Measurements from ENCODE around the gene TMEM131.

Gene TMEM131

GRCh38 chr2:97735161-97735561 lies 260.6 kb downstream of the TMEM131 start:
- DNase-seq = no peak

- no peak for DNase-seq
Observed at GRCh38 chr2:97734061-97735051, 261.4 kb downstream of the TMEM131 start.

DNA sequence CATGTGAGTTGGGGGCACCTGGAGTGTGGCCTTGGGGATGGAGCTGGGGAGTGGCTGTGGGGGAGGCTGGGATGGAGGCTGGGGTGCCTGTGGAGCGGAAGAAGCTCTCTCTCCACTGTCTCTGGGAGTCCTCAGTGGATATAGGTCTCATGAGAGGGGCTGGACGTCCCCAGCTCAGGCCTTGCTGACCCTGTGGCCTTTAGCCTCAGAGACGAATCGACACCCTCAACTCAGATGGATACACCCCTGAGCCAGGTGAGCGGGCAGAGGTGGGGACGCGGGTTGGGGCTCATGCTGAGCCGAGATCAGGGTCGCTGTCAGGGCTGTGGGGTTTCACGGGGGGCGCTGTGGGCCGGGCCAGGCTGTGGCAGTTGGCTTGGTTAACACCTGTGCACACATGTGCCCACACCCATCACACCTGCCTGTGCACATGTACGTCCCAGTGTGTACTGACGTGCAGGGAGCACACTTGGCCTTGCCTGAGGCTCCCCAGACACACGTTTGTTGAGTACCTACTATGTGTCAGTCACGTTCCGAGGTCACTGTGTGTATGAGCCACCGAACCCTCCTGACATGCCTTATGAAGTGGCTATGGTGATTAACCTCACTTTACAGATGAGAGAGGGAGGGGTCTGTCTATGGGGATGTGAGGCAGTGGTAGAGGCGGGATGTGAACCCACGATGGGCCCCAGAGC lies 262.3 kb downstream of the TMEM131 start:
- DNase-seq = no peak

DNA sequence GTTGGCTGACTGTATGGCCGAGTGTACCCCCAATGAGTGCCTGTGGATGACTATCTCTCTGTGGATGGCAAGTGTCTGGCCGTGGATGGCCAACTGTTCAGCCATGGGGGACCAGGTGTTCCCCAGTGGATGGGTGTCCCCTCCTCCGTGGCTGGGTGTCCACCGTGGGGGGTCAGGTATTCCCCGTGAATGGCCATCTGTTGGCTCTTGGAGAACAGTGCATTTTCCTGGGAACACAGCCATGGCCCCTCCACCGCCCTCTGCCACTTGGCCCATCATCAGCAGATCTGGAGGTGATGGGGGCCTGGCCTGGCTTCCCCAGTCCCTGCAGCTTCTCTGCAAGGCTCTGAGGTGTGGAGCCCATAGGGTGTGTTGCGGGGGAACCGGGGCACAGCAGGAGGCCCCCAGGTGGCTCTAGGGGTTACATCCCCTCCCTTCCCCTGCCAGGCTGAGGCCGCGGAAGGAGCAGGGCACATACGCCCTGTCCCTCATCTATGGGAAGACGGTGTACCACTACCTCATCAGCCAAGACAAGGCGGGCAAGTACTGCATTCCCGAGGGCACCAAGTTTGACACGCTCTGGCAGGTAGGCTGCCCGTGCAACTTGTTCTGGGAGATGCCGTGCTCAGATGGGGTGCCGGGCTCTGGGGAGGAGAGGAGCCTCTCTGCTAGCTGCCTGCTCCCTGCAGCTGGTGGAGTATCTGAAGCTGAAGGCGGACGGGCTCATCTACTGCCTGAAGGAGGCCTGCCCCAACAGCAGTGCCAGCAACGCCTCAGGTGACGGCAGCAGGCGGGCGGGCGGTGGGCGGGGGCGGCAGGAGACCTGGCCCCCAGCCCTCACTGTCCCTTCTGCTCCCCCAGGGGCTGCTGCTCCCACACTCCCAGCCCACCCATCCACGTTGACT lies 263.1 kb downstream of the TMEM131 start:
- no peak for DNase-seq

DNA sequence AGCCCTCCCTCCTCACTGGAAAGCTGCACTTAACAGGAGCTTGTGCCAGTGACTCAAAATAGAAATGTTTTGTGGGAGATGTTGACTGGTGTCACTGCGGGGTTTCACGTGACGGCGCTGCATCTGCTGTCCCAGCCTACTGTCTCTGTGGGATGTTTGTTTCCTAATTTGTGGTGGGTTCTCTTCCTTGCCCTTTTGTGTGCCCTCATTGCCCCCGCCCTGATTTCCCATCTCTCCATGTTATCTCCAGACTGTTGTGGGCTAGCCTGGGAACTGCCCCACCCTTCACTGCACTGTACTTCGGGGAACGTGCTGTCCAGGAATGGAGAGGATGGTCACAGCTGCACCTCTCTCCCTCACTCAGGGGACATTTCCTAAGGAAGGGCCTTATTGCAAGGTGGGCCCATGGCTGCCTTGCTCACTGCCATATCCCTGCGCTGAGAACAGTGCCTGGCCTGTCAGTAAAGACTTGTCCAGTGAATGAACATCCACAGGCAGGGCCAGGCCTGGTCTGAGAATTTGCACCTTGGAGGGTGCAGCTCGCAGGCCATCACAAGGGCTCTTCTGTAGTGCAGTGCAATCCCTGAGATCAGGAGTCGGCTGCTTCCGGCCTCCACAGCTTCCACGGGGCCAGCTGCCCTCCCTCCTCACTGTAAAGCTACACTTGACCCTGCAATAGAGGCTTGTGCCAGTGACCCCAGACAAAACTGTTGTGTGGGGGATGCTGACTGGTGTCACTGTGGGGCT lies 264.3 kb downstream of the TMEM131 start:
- no peak for DNase-seq

DNA sequence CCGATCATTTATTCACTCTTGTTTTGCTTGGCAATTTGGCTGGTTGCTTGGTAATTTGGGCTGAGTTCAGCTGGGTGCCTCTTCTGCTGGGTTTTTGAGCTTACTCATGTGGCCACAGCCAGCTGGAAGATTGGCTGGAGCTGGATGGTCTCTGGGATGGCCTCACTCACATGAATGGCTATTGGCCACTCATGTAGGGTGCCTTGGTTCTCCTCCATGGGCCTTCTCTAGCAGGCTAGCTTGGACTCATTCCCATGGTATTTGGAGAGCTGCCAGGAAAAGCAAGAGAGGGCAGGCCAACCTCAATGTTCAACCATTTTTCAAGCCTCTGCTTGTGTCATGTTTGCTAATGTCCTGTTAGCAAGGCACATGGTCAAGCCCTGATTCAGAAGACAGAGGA lies 265.5 kb downstream of the TMEM131 start:
- DNase-seq = no peak

GRCh38 chr2:97728091-97728731 lies 267.5 kb downstream of the TMEM131 start:
- no peak for DNase-seq

- no peak for DNase-seq
Observed at GRCh38 chr2:97727296-97727695, 268.5 kb downstream of the TMEM131 start.

GRCh38 chr2:97726261-97727064 lies 269.3 kb downstream of the TMEM131 start:
- no peak for DNase-seq

DNA sequence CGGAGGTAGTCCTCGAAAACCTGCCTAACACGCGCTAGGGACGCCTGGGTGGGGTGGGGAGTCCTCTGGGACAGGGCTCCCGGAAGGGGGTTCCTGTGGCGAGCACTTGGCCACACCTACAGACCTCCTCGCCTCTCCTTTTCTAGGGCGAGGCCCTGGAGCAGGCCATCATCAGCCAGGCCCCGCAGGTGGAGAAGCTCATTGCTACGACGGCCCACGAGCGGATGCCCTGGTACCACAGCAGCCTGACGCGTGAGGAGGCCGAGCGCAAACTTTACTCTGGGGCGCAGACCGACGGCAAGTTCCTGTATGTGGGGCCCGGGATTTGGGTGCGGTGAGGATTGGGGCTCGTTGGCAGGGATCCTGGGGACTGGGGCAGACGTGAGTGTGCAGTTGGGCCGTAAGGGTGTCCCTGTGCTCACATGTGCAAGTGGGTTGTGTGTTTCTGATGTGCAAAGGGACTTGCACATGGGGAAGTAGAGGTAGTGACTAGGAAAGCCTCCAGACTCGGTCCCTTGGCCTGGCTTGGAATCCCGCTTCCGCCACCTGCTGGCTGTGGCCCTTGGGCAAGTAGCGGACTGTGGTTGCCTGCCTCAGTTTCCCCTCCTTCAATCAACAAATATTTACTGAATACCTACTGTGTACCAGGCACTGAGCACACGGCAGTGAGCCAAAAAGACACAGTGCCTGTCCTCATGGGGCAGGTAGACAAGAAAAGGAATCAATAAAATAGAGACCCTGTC lies 270.6 kb downstream of the TMEM131 start:
- DNase-seq = no peak

- no peak for DNase-seq
Observed at GRCh38 chr2:97724501-97724900, 271.2 kb downstream of the TMEM131 start.

DNA sequence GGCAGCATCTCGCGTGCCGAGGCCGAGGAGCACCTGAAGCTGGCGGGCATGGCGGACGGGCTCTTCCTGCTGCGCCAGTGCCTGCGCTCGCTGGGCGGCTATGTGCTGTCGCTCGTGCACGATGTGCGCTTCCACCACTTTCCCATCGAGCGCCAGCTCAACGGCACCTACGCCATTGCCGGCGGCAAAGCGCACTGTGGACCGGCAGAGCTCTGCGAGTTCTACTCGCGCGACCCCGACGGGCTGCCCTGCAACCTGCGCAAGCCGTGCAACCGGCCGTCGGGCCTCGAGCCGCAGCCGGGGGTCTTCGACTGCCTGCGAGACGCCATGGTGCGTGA lies 271.7 kb downstream of the TMEM131 start:
- no peak for DNase-seq

GRCh38 chr2:97723156-97724072 lies 272.3 kb downstream of the TMEM131 start:
- no peak for DNase-seq

GRCh38 chr2:97722227-97722626 lies 273.5 kb downstream of the TMEM131 start:
- no peak for DNase-seq

GRCh38 chr2:97720746-97721145 lies 275.0 kb downstream of the TMEM131 start:
- DNase-seq = no peak

DNA sequence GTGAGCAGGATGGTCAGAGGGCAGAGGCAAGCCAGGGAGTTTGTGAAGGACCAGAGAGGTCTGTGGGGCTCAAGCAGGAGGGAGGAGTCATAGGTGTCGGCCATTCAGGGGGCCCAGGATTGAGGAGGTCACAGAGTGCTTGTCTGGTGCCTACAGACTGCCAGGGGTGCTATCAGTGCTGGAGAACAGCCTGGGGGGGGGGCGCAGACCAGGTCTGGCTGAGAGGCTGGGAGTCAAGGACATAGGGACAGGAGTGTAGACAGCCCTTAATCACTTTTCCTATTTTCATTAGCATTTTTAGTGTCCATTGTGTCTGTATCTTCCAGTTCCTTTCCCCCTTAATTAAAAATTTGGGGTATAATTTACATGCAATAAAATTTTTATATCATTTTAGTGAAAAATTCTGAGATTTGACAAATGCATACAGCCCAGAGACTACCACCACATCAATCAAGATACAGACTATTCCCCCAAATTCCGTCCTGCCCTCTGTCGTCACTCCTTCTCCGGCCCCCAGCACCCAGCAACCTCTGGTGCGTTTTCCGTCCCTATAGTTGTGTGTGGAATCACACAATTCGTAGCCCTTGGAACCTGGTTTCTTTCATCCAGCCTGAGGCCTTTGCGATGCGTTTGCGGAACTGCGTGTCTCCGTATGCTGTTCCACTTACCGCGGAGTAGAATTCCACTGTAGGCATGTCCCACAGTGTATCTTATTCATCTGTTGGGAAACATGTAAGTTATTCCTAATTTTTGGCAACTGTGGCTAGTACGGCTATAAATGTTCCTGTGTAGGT lies 276.2 kb downstream of the TMEM131 start:
- DNase-seq = no peak

DNA sequence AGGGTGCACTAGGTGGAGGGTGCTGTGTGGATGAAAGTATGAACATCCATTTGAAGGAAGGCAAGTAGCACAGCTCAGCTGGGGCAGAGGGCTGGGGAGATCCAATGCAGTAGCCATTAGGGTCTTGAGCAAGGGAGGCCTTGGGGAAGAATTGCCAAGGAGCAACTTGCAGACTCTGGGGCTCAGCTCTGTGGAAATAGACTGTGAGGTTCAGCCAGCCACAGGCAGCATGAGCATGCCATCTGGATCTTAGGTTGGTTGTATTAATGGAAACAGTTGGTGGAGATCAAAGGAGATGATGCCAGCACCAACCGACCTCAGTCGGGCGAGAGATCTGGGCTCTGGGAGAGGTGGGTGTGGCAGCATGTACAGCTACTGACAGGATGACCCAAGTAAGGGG lies 276.8 kb downstream of the TMEM131 start:
- no peak for DNase-seq

Data from NCI-H510A (cell line).